ENCODE data around the gene SLC25A13. TPM values are rescaled to one million over a fixed set of nuclear protein-coding genes. Genes with fewer than 3 reads are reported as not detected.
"Not testable (repeated sequence)": the region's sequence is repeated elsewhere in the genome, so short reads cannot be mapped to it uniquely, and the experiment has no call there.

SLC25A13 gene
- total RNA-seq, 1 experiment from 2014 or later = 45.0 TPM

DNA sequence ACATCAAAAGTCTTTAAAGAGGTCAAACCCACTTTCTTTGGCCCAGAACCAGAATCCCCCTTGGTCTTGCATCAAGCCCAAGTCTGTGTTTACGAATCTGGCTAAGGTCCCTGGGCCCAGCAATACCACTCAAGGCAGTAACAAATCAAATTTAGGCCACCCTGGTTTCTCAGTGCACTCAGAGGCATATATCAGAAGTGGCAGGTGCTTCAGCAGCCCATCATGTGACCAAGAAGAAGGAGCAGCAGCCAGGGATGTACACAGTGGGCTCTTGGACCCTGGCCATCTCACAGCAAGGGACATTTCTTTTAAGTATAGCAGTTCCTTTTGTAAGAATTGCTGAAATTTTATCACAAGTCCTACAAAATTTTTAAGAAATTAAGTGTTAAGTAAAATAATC, 7.3 kb upstream of the SLC25A13 start:
- in situ Hi-C loops (cut with HindIII; ENCODE audit: low pct_unique_long_range_greater_than_20kb, low sequenced_read_pairs) = no loop called here
- DNase-seq (ENCODE audit: low read depth) = no peak

DNA sequence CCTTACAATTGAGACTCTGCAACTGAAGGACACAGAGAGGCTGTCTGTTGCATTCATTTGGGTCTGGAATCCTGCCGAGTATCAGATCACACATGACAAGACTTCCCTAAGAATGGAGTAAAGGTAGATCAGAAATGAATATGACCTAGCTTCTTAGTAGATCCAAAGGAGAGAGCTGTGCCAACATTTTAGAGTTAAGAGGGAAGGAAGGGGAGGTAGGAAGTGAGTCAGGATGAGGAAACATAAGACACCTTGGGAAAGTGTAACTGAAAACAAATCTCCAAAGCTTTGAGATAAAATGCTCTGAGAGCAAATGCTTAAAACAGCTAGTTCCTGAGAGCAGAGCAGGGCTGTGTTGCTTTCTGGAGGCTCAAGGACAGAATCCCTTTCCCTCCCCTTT, 6.1 kb upstream of the SLC25A13 start:
- in situ Hi-C loops (cut with HindIII; ENCODE audit: low pct_unique_long_range_greater_than_20kb, low sequenced_read_pairs) = no loop called here
- DNase-seq (ENCODE audit: low read depth) = no peak

DNA sequence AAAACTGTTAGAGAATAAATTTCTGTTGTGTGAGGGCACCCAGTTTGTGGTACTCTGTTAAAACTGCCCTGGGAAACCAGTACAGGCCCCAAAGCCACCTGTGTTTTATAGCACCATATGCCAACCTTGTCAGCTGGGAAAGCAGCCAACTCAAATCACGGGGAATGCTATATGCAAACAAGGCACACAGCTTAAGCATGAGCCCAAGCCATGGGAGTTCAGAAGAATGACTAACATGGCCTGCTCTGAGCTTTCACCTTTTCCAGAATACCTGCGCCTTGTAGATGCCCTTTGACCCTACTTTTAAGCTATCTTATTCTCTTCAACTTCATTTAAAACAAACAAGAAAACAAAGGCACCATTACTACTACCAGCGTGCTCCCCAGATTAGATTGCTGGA, 5.5 kb upstream of the SLC25A13 start:
- in situ Hi-C loops (cut with HindIII; ENCODE audit: low pct_unique_long_range_greater_than_20kb, low sequenced_read_pairs) = no loop called here
- DNase-seq (ENCODE audit: low read depth) = no peak

DNA sequence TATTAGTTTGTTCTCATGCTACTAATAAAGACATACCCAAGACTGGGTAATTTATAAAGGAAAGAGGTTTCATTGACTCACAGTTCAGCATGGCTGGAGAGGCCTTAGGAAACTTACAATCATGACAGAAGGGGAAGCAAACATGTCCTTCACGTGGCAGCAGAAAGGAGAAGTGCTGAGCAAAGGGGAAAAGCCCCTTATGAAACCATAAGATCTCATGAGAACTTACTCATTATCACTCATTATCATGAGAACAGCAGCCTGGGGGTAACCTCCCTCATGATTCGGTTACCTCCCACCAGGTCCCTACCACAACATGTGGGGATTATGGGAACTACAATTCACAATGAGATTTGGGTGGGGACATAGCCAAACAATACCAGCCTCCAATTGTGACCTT, 4.9 kb upstream of the SLC25A13 start:
- DNase-seq (ENCODE audit: low read depth); in situ Hi-C loops (cut with HindIII; ENCODE audit: low pct_unique_long_range_greater_than_20kb, low sequenced_read_pairs): not testable (repeated sequence)

DNA sequence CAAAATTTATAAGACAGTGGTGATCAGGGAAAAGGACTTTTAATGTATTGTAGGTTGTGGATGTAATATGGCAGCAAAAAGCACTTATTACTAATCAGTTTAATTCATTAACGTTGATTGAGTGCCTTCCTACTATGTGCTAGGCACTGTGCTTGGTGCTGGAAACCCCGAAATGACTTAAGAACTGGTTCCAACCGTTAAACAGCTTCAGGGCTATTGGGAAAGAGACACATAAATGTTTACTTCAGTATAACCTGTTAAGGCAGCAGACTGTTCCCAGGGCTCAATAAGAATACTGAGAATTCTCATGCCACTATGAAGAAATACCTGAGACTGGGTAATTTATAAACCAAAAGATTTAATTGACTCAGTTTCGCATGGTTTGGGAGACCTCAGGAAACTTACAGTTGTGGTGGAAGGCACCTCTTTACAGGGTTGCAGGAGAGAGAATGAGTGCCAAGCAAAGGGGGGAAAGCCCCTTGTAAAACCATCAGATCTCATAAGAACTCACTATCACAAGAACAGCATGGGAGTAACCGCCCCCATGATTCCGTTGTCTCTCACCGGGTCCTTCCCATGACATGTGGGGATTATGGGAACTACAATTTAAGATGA, 1.1 kb upstream of the SLC25A13 start:
- DNase-seq (ENCODE audit: low read depth) = no peak

DNA sequence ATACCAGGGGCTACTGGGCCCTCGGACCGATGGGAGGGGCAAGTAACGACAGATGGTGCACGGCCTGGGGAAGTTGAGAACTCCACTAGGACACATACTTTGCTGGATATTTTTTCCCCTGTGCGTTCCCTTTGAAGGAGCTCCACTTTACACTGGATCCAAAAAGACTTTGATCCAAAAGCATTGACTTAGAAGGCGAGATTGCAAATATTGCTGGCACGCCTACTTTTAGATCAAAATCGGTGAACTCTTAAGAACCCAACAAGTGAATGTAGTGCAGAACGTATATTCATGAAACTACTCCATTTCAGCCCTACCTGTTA, 436 bp upstream of the SLC25A13 start:
- no peak for DNase-seq (ENCODE audit: low read depth)
- in situ Hi-C loops (cut with HindIII; ENCODE audit: low pct_unique_long_range_greater_than_20kb, low sequenced_read_pairs) = no loop called here

More for the DNA sequence above, 1.1 kb upstream of the SLC25A13 start:
- in situ Hi-C loops (cut with HindIII; ENCODE audit: low pct_unique_long_range_greater_than_20kb, low sequenced_read_pairs) = no loop called here

DNA sequence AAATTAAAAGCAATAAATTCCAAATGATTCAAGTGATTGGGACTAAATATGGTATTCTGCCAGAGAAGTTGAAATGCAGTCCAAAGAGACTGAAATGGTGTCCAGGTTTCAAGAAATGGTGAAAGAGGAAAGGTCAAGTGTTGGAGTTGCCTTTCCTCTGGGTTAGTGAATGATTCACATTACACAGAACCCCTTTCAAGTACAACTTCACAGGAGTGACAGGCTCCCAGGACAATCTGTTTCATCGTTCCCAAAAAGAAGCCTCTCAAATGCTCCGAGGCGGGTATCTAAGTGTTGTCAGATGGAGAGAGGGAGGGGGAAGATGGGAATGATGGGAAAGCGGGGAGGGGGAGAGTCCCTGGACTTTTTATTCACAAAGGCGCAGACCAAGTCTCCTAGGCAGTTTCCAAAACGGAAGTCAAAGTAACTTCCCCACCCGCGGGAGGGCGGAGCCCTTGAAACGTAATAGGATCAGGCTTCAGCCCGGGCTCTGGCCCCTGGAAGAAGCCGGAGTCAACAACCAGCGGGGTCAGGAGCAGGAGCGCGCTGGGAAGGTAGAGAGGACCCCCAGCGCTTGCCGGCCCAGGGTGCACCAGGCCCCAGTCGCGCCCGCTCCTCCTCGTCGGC, 754 bp downstream of the SLC25A13 start:
- peak; percentile 85 for DNase-seq (ENCODE audit: low read depth)
- in situ Hi-C loops (cut with HindIII; ENCODE audit: low pct_unique_long_range_greater_than_20kb, low sequenced_read_pairs) = no loop called here

DNA sequence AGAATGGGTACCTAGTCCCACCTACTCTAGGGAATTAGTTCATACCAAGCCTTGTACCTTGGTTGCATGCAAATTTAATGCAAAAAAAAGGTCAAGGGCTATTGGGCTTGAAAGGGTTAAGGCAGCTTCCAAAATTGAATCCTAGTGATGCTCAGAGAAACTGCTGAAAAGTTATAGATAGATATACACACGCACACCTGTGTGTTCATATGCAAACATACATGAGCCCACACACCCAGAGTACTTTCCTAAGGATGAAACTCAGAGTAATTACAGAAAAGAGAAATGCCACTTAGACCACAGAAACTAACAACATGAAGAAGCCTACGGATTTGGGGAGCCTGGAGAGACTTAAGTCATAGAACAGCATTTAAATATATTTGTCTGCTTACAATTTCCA, 1.5 kb downstream of the SLC25A13 start:
- in situ Hi-C loops (cut with HindIII; ENCODE audit: low pct_unique_long_range_greater_than_20kb, low sequenced_read_pairs) = no loop called here

DNA sequence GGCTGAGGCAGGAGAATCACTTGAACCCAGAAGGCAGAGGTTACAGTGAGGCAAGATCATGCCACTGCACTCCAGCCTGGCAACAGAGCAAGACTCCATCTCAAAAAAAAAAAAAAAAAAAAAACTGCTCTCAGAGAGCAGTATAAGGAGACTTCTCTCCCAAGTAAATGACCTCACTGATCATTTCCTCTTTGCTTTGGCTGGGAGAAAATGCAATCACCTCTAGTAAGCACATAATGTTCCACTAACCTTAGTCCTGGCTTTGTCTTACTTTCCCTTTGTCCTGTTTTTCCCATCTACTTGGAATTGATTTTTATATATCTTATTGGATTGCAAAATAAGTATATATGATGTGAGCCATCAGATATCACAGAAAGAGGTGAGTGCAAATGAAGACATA, 2.5 kb downstream of the SLC25A13 start:
- in situ Hi-C loops (cut with HindIII; ENCODE audit: low pct_unique_long_range_greater_than_20kb, low sequenced_read_pairs) = no loop called here
- no peak for DNase-seq (ENCODE audit: low read depth)

More for the DNA sequence above, 1.5 kb downstream of the SLC25A13 start:
- DNase-seq (ENCODE audit: low read depth) = no peak

DNA sequence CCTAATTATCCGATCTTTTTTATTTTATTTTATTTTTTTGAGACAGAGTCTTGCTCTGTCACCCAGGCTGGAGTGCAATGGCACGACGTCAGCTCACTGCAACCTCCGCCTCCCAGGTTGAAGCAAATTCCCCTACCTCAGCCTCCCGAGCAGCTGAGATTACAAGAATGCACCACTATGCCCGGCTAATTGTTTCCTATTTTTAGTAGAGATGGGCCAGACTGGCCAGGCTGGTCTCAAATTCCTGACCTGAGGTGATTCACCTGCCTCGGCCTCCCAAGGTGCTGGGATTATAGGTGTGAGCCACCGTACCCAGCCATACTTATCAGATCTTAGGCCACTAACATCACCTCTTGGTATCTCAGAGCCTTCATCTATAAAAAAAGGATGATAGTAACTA, 4.9 kb downstream of the SLC25A13 start:
- in situ Hi-C loops (cut with HindIII; ENCODE audit: low pct_unique_long_range_greater_than_20kb, low sequenced_read_pairs) = no loop called here

DNA sequence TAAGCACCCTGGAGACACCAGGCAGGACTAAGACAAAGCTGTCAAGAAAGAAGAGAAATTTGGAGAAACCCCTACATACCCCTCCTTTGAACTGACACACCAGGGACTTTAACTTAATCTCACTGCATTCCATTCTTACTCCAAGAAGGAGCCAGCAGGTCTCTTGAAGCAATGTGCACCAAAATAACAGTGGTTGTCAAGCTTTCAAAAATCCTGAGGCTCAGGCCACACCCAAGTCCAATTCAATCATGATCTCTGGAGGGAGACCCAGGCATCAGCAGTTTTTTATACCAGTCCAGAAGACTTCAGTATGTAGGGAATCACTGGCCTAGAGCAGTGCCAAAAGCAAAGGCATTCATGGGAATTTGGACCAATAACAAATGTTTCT, 6.8 kb downstream of the SLC25A13 start:
- no peak for DNase-seq (ENCODE audit: low read depth)
- in situ Hi-C loops (cut with HindIII; ENCODE audit: low pct_unique_long_range_greater_than_20kb, low sequenced_read_pairs) = no loop called here

More for the DNA sequence above, 4.9 kb downstream of the SLC25A13 start:
- DNase-seq (ENCODE audit: low read depth) = no peak

DNA sequence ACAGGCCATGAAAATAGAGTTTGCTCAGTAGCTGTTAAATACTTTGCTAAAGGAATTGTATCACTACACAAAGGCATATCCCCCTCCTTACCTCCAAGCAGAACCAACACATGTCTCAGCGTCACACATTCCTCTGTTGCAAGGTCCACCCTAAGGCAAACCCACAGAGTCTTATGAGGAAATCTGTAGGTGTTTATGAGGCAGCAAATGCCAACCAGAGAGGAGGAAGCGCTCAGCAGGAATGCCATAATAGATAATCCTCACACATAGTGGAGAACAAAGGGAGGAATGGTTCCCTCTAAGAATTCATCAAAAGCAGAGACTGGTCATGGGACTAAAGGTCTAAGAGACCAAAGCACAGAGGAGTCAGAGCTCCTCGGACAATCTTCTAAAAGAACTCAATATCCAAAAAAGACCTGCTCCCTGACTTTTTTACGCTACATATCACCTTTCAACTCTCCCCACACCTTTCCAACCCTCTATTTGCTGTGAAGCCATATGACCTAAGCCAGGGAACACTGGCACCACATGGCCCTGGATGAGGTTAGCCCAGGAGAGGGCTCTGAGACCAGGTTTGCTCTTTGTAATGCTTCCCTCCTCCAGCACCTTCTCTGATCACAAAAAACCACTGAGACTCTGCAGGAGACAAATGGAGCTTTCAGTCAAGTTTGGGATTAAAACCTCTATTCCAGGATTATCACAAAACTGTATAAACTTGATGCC, 7.3 kb downstream of the SLC25A13 start:
- DNase-seq (ENCODE audit: low read depth) = peak; percentile 15
- in situ Hi-C loops (cut with HindIII; ENCODE audit: low pct_unique_long_range_greater_than_20kb, low sequenced_read_pairs) = no loop called here

DNA sequence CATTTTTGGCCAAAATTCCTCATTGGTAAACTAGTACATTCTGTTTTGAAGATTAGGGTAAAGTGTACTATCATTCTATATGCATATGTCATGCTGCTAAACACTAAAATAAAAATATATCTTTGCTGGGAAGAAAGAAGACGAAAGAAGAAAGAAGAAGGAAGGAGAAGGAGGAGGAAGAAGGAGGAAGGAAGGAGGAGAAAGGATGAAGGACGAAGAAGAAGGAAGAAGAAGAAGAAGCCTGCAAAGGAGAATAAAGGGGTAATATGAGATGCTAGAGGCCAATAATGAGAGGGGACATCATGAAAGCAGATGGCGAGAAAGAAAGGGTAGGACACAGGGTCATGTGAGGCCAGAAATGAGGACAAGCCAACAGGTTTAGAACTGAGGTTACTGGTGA, 8.0 kb downstream of the SLC25A13 start:
- no peak for DNase-seq (ENCODE audit: low read depth)
- in situ Hi-C loops (cut with HindIII; ENCODE audit: low pct_unique_long_range_greater_than_20kb, low sequenced_read_pairs) = no loop called here

DNA sequence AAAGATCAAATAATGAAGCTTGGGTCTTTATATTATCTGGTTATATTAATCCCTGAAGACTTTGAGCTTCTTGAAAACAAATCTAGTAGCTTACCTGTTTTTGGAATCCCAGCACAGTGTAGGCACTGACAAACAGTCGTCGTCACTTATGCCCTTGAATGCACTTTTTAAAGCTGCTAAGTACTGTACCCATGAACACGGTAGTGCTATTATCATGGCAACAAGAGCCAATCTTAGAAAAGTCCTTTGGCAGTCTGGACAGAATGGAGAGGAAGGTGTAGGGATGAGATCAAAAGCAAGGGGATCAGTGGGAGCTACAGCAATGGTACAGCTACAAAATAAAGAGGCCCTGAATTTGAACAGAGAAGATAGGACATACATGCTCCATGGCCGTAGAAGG, 9.4 kb downstream of the SLC25A13 start:
- DNase-seq (ENCODE audit: low read depth) = no peak
- in situ Hi-C loops (cut with HindIII; ENCODE audit: low pct_unique_long_range_greater_than_20kb, low sequenced_read_pairs) = no loop called here

DNA sequence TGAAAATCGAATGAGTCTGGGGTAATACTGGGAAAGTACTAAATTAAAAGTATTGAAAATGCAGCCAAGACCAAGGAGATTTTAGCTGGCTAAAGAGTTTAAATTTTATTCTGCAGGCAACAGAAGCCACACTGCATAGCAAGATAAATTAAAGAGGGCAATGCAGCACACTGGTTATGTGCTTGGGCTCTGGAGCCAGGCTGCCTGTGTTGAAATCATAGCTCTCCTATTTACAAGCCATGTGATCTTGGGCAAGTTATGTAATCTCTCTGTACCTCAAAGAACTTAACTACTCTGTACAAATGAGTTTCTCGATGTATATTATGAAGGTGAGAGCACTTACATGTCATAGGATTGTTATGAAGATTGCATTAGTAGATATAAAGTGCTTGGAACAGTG, 9.9 kb downstream of the SLC25A13 start:
- DNase-seq (ENCODE audit: low read depth) = no peak
- in situ Hi-C loops (cut with HindIII; ENCODE audit: low pct_unique_long_range_greater_than_20kb, low sequenced_read_pairs) = no loop called here

DNA sequence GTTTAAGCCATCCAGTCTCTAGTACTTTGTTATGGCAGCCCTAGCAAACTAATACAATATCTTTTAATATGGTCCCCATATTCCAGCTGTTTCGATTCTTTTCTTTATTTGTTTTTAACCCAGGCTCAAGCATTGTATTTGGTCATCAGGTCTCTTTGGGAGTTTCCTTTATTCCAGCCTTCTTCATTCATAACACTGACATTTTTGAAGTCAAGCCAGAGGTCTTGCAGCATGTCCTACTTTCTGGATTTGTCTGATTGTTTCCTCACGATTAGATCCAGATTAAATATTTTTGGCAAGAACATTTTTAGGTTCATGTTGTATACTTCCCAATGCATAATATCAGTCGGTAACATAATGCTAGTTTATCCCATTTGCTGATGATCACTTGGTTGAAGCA, 11.8 kb downstream of the SLC25A13 start:
- in situ Hi-C loops (cut with HindIII; ENCODE audit: low pct_unique_long_range_greater_than_20kb, low sequenced_read_pairs) = no loop called here

DNA sequence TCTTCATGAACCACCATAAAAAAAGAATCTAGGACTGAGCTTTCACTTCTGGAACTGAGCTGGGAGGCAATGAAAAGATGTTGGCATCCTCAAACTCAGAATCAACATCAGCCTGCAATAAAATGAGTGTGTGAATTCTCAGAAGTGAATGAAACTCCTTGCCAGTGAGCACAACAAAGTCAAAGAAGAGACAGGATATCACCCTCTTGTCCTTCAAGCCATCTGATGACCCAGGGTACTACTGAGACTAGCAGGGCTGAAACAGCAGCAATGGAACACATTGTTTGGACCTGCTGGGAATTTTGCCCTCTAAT, 13.0 kb downstream of the SLC25A13 start:
- in situ Hi-C loops (cut with HindIII; ENCODE audit: low pct_unique_long_range_greater_than_20kb, low sequenced_read_pairs) = no loop called here
- DNase-seq (ENCODE audit: low read depth) = no peak

More for the DNA sequence above, 11.8 kb downstream of the SLC25A13 start:
- DNase-seq (ENCODE audit: low read depth) = no peak

DNA sequence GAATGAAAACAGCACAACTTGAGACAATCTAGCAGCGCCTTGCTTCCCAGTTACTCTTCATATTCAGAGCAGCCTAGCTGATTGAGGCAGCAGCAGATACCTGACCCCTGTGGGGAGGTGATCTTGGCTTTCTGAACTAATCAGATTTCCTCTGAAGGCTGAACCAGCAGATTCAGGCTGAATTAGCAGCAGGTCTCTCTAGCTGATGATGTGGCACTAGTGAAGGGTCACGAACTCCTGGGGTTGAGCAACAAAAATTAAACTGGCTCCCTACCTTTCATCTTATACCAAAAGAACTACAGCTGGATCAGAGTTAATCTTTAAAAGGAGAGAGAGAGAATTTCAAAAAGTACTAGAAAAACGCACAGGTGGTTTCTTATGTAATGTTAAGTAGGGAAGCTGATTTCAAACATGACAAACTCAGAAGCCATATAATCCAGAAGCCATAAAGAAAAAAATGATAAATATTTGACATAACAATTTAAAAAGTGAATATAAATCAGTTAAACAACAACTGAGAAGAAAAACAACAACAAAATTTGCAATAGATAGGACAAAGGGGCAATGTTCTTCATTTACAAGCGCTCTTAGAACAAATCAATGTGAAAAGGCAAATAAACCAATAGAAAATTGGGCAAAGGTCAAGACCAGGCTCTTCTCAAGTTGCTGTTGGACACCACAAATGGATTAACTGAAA, 13.5 kb downstream of the SLC25A13 start:
- in situ Hi-C loops (cut with HindIII; ENCODE audit: low pct_unique_long_range_greater_than_20kb, low sequenced_read_pairs) = no loop called here
- peak; percentile 18 for DNase-seq (ENCODE audit: low read depth)

DNA sequence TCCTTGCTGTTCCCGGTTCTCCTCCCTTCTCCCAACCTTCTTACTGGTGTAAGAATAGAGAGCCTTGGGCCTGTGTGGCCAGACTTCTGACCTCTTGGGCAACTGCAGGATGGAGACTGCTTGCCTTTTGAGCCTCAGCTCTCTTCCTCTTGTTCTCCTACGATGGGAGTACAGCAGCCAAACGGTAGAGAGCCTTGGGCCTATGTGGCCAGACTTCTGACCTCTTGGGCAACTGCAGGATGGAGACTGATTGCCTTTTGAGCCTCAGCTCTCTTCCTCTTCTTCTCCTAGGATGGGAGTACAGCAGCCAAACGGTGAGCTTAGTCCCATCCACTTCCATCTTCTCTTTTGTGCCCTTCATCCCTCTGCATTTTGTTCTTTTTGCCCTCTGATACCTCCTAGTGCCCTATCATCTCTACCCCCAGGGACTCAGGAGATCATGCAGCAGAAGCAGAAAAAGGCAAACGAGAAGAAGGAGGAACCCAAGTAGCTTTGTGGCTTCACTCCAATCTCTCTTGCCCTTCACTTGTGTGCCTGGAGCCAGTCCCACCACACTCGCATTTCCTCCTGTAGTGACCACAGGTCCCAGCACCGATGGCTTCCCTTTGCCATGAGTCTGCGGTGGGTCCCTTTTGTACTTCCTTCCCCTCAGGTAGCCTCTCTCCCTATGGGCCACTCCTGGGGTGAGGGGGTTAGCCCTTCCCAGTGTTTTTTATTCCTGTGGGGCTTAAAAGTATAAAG, 15.3 kb downstream of the SLC25A13 start:
- no peak for DNase-seq (ENCODE audit: low read depth)
- in situ Hi-C loops (cut with HindIII; ENCODE audit: low pct_unique_long_range_greater_than_20kb, low sequenced_read_pairs) = no loop called here

Measured in Caki2 (cell line).